ENCODE results near the gene SMIM38. TPM values are rescaled to one million over a fixed set of nuclear protein-coding genes. Genes with fewer than 3 reads are reported as not detected.

Gene SMIM38
- total RNA-seq, 4 donors from 2014 or later = 2.9 to 10.1 TPM; not detected in 2

DNA sequence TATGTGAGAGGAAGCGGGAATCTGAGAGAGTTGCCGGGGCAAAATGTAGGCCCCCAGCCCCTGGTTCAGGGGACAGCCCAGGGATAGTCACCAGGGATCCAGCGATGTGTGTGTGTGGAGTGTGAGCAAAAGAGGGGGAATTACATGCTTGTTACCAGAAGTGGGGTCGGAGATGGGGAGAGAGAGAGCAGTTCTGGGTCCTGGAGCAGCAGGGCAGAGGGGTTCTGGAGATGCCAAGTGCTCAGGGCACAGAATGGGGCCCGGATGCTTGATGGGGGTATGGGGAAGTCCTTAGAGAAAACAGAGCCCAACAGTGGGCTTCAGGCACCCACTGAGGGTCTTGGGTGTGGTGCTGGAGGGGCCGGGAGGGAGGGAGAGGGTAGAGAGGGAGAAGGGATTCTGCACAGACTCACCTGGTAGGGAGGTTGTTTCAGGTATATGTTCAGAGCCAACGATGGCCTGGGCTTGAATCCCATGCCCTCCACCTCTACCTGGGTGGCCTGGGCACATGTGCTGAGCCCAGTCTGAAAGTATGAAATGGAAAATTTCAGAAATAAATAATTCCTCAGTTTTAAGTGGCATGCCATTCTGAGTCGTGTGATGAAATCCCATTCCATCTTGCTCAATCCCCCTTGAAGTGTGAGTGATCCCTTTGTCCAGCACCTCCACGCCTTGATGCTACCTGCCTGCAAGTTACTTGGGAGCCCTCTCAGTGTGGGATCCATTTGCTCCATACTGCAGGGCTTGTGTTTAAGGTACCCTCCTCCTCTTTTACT lies 12.4 kb downstream of the SMIM38 start:
- no peak overlapping the region for H3K4me3 ChIP-seq
- no peak overlapping the region for H3K27ac ChIP-seq
- DNase-seq = no peak
- no peaks in the 10 kb centered on the region for H3K27me3 ChIP-seq
- intact Hi-C loops (cut with DNase I; ENCODE audit: low total_unique reads) (no loop called here), in situ Hi-C loops (cut with MboI; ENCODE audit: low pct_ligation_motif_present in 1 of 4, low pct_unique_long_range_greater_than_20kb in 1 of 4, low sequenced_read_pairs in 3 of 4) (no loop called here)
- 57 to 81% methylated on average over 6 to 9 of the region's 9 CpGs for WGBS, 2 donors (ENCODE audit: low coverage in 1 of 2)
- H3K36me3 ChIP-seq = no peaks in the 10 kb centered on the region
- no peaks in the 10 kb centered on the region for H3K9me3 ChIP-seq
- no peak for TF ChIP-seq EP300 (IDR thresholded peaks at IDR 0.05; ENCODE audit: low read depth)
- TF ChIP-seq, protein P1, sequence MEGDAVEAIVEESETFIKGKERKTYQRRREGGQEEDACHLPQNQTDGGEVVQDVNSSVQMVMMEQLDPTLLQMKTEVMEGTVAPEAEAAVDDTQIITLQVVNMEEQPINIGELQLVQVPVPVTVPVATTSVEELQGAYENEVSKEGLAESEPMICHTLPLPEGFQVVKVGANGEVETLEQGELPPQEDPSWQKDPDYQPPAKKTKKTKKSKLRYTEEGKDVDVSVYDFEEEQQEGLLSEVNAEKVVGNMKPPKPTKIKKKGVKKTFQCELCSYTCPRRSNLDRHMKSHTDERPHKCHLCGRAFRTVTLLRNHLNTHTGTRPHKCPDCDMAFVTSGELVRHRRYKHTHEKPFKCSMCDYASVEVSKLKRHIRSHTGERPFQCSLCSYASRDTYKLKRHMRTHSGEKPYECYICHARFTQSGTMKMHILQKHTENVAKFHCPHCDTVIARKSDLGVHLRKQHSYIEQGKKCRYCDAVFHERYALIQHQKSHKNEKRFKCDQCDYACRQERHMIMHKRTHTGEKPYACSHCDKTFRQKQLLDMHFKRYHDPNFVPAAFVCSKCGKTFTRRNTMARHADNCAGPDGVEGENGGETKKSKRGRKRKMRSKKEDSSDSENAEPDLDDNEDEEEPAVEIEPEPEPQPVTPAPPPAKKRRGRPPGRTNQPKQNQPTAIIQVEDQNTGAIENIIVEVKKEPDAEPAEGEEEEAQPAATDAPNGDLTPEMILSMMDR (IDR thresholded peaks at IDR 0.05) = no peak
- no peak for TF ChIP-seq POLR2A (IDR thresholded peaks at IDR 0.05)
- TF ChIP-seq POLR2AphosphoS5 (IDR thresholded peaks at IDR 0.05) = no peak
- peaks cover 0 to 9% (median 7%) of the 10 kb centered on the region in 4 donors for H3K4me1 ChIP-seq

DNA sequence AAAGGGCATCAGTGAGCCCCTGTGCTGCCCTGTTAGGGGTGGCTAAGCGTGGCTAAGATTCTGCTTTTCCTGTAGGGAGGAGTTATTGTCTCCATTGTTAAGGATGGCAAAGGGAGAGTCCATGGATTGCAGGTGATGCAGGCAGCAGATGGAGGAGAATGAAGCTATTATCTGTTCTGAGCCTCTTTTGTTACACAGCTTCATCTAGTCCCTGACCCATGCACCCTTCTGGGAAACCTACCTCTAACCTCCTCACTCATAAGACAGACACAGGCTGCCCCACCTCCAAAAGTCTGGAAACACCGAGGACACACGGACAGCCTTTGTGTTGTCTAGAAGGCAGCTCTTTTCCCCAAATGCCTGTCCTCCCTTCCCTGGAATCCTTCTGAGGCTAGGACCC lies 13.7 kb downstream of the SMIM38 start:
- TF ChIP-seq, protein P1 (IDR thresholded peaks at IDR 0.05) = no peak
- TF ChIP-seq POLR2A (IDR thresholded peaks at IDR 0.05) (no peak), POLR2AphosphoS5 (IDR thresholded peaks at IDR 0.05) (no peak)
- no peaks in the 10 kb centered on the region for H3K27me3 ChIP-seq
- H3K4me3 ChIP-seq = no peak overlapping the region
- H3K27ac ChIP-seq = no peak overlapping the region
- no peaks in the 10 kb centered on the region for H3K9me3 ChIP-seq
- no peaks in the 10 kb centered on the region for H3K36me3 ChIP-seq
- intact Hi-C loops (cut with DNase I; ENCODE audit: low total_unique reads) = no loop called here
- DNase-seq = no peak
- peaks cover 0 to 9% (median 7%) of the 10 kb centered on the region in 4 donors for H3K4me1 ChIP-seq
- in situ Hi-C loops (cut with MboI; ENCODE audit: low pct_ligation_motif_present in 1 of 4, low pct_unique_long_range_greater_than_20kb in 1 of 4, low sequenced_read_pairs in 3 of 4) = no loop called here
- WGBS, 2 donors (ENCODE audit: low coverage in 1 of 2) = 94% methylated on average over 3 of the region's 3 CpGs; no CpG with 5 or more reads in 1 of the 2 donors

DNA sequence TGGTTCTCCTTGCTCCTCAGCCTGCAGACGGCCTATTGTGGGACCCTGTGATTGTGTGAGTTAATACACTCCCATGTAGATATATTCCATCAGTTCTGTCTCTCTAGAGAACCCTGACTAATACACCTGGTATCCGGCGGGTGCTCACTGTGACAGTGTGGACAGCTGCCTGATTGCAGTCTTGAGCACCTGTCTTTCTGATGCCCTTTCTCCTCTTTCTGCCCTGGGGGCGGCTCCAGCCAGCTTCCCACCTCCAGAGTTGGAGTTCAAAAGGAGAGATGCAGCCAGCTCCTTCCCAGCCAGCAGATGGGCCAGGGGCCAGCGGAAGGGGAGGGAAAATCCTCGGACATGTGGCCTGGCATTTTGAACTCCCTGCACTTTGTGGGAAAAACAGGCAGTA lies 15.0 kb downstream of the SMIM38 start:
- Histone ChIP-seq H3K9me3 (no peaks in the 10 kb centered on the region), H3K4me1 (peaks cover 0 to 9% (median 7%) of the 10 kb centered on the region in 4 donors), H3K4me3 (no peak overlapping the region), H3K27ac (no peak overlapping the region), H3K27me3 (no peaks in the 10 kb centered on the region), H3K36me3 (no peaks in the 10 kb centered on the region)
- intact Hi-C loops (cut with DNase I; ENCODE audit: low total_unique reads) = no loop called here
- in situ Hi-C loops (cut with MboI; ENCODE audit: low pct_ligation_motif_present in 1 of 4, low pct_unique_long_range_greater_than_20kb in 1 of 4, low sequenced_read_pairs in 3 of 4) = no loop called here
- DNase-seq = no peak
- TF ChIP-seq EP300 (IDR thresholded peaks at IDR 0.05; ENCODE audit: low read depth) (no peak), POLR2A (IDR thresholded peaks at IDR 0.05) (no peak), POLR2AphosphoS5 (IDR thresholded peaks at IDR 0.05) (no peak)
- TF ChIP-seq, protein P1 (IDR thresholded peaks at IDR 0.05) = no peak
- whole genome bisulfite sequencing, 2 donors (ENCODE audit: low coverage in 1 of 2) = 0 to 82% methylated on average over 1 to 6 of the region's 6 CpGs

DNA sequence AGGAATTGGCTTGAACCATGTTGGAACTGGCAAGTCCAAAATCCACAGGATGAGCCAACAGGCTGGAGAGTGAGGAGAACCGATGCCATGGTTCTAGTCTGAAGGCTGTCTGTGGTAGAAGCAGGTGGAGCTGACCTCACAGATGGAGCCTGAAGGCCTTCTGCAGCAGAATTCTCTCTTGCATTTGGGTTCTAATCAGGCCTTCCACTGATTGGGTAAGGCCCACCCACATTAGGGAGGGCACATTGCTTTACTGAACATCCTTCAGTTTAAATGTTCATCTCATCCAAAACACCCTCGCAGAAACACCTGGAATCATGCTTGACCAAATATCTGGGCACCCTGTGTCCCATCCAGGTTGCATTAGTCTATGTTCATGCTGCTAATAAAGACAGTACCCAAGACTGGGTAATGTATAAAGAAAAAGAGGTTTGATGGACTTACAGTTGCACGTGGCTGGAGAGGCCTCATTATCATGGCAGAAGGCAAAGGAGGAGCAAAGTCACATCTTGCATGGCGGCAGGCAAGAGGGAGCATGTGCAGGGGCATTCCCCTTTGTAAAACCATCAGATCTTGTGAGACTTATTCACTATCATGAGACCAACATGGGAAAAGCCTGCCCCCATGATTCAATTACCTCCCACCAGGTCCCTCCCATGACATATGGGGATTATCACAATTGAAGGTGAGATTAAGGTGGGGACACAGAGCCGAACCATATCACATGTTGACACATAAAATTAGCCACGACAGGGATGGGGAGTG lies 15.9 kb downstream of the SMIM38 start:
- Histone ChIP-seq H3K9me3 (no peaks in the 10 kb centered on the region), H3K4me3 (no peak overlapping the region), H3K4me1 (peaks cover 0 to 4% (median under 1%) of the 10 kb centered on the region in 4 donors), H3K27me3 (no peaks in the 10 kb centered on the region), H3K36me3 (no peaks in the 10 kb centered on the region), H3K27ac (no peak overlapping the region)
- in situ Hi-C loops (cut with MboI; ENCODE audit: low pct_ligation_motif_present in 1 of 4, low pct_unique_long_range_greater_than_20kb in 1 of 4, low sequenced_read_pairs in 3 of 4) = no loop called here
- DNase-seq = no peak
- TF ChIP-seq, protein P1 (IDR thresholded peaks at IDR 0.05) = no peak
- TF ChIP-seq POLR2AphosphoS5 (IDR thresholded peaks at IDR 0.05) (no peak), POLR2A (IDR thresholded peaks at IDR 0.05) (no peak), EP300 (IDR thresholded peaks at IDR 0.05; ENCODE audit: low read depth) (no peak)
- intact Hi-C loops (cut with DNase I; ENCODE audit: low total_unique reads) = no loop called here
- 78 to 85% methylated on average over 2 to 6 of the region's 6 CpGs for WGBS, 2 donors (ENCODE audit: low coverage in 1 of 2)
